HAP-1 (cell line): Measurements from ENCODE around the gene EEFSEC.

Experiments
- DNase-seq, 2 experiments: peaks; one replicate each; pipeline ENCODE4 v3.0.0-alpha.2; 2016 to 2020; ENCODE audit warnings: low spot score in 2 of 2
- H3K27me3 ChIP-seq: fragments of 250-450 bp; sonication (Bioruptor Pico); 2 replicates; pipeline ENCODE4 v1.5.1; 2020; ENCODE audit warnings: low read depth, mild to moderate bottlenecking, moderate library complexity
- H3K36me3 ChIP-seq: fragments of 250-450 bp; sonication (Bioruptor Pico); replicated peaks from 2 replicates; pipeline ENCODE4 v1.5.1; 2020; ENCODE audit warnings: mild to moderate bottlenecking
- H3K4me1 ChIP-seq: fragments of 250-450 bp; sonication (Bioruptor Pico); 2 replicates; pipeline ENCODE4 v1.5.1; 2020; ENCODE audit warnings: mild to moderate bottlenecking
- H3K4me3 ChIP-seq: fragments of 250-450 bp; sonication (Bioruptor Pico); 2 replicates; pipeline ENCODE4 v1.5.1; 2020; ENCODE audit warnings: mild to moderate bottlenecking, moderate library complexity
- H3K9me3 ChIP-seq: fragments of 250-450 bp; sonication (Bioruptor Pico); 2 replicates; pipeline ENCODE4 v1.5.1; 2020; ENCODE audit warnings: mild to moderate bottlenecking, moderate library complexity
- in situ Hi-C: fragments of 300-500 bp; cut with MboI; formaldehyde crosslinking; loops from 3 replicates; pipeline ENCODE4 v1.14.3; 2020; ENCODE audit warnings: low sequenced_read_pairs, inconsistent platforms, mixed read lengths

The EEFSEC gene

DNA sequence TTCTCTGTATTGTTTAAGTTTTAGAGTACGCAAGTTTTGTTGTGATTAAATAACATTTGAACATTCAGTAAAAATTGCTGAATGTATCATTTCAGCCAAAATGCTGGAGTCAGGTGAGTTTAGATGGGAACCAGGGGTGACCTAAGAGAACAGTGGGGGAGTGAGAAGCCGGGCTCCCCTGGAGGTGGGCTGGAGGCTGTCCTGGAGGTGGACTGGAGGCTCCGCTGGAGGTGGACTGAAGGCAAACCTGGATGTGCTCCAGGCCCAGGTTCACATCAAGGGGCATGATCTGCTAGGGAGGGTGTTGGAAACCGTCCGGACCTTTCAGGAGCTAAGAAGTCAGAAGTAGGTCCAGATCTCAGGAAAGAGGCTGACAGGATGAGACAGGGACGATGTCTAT lies 289.7 kb downstream of the EEFSEC start:
- H3K9me3 ChIP-seq: no peaks in the 10 kb centered on the region
- H3K4me1 ChIP-seq: no peaks in the 10 kb centered on the region
- no peak for DNase-seq
- in situ Hi-C loops: no loop called here
- no peak overlapping the region for H3K4me3 ChIP-seq
- H3K36me3 ChIP-seq: no peaks in the 10 kb centered on the region
- H3K27me3 ChIP-seq: no peaks in the 10 kb centered on the region; the same call in none of the 2 replicates

DNA sequence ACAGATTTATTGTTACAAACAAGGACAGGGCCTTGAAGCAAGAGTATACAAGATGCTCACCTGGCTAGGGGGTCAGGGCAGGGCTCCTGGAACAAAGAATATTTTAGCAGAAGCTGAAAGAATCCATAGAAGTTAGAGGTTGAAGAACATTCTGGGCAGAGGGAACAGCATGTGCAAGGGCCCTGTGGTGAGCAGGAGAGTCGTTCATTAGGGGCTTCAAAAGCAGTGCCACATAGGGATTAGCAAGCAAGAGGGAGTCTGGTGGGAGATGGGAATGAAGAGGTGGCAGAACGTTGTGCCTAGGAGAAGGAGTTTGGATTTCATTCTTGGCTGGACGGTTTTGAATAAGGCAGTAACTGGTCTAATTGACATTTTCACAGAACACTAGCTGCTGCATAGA lies 290.5 kb downstream of the EEFSEC start:
- in situ Hi-C loops: no loop called here

DNA sequence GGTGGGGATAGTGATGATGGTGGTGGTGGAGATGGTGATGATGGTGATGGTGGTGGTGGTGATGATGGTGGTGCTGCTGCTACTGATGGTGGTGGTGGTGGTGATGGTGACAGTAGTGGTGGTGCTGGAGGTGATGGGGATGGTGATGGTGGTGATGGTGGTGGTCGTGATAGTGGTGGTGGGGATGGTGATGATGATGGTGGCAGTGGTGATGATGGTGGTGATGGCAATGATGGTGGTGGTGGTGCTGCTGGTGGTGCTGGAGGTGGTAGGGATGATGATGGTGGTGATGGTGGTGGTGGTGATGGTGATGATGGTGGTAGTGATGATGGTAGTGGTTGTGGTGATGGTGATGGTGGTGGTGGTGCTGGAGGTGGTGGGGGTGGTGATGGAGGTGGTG lies 292.1 kb downstream of the EEFSEC start:
- in situ Hi-C loops: no loop called here
- Histone ChIP-seq H3K9me3 (no peaks in the 10 kb centered on the region), H3K36me3 (no peaks in the 10 kb centered on the region), H3K4me1 (no peaks in the 10 kb centered on the region), H3K4me3 (no peak overlapping the region), H3K27me3 (no peaks in the 10 kb centered on the region; the same call in none of the 2 replicates)
- DNase-seq: no peak

More for the DNA sequence above, 290.5 kb downstream of the EEFSEC start:
- Histone ChIP-seq H3K4me1 (no peaks in the 10 kb centered on the region), H3K4me3 (no peak overlapping the region), H3K36me3 (no peaks in the 10 kb centered on the region), H3K9me3 (no peaks in the 10 kb centered on the region), H3K27me3 (no peaks in the 10 kb centered on the region; the same call in none of the 2 replicates)
- DNase-seq: no peak

DNA sequence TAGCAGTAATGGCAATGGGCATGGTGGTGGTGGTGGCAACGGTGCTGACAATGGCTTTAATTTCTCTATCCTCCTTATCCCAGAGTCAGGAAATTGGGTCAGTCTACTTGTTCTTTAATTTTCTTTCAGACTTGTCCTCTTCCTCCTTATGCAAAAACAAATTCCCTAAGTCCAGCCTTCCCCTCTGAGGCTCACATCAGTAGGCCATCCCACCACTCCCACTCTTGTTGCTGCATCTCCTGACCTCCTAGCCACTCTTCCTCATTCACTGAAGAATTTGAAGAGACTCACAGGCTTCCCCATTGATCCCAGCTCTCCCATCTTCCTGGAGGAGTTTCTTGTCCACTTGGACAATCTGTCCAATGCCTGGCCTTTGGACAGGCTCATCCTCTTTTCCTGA lies 293.5 kb downstream of the EEFSEC start:
- Histone ChIP-seq H3K4me1 (no peaks in the 10 kb centered on the region), H3K4me3 (no peak overlapping the region), H3K27me3 (no peaks in the 10 kb centered on the region; the same call in 1 of the 2 replicates), H3K9me3 (no peaks in the 10 kb centered on the region), H3K36me3 (no peaks in the 10 kb centered on the region)
- in situ Hi-C loops: no loop called here
- no peak for DNase-seq

DNA sequence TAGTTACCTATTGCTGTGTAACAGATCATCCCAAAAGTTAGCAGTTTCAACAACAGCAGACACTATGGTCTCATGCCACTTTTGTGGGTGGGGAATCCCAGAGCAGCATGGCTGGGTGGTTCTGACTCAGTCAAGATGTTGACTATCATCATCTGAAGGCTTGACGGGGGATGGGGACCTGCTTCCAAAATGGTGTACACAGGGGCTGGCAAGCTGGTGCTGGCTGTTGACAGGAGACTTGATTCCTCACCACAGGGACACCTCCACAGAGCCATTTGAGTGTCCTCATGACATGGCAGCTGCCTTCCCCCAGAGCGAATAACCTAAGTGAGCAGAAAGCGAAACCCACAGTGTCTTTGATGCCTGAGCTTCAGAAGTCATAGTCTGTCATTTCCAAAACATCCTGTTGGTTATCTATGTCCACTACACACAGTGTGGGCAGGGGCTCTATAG lies 294.3 kb downstream of the EEFSEC start:
- in situ Hi-C loops: no loop called here
- Histone ChIP-seq H3K4me3 (no peak overlapping the region), H3K36me3 (no peaks in the 10 kb centered on the region), H3K27me3 (no peaks in the 10 kb centered on the region; the same call in 1 of the 2 replicates), H3K9me3 (no peaks in the 10 kb centered on the region), H3K4me1 (no peaks in the 10 kb centered on the region)
- DNase-seq: no peak

DNA sequence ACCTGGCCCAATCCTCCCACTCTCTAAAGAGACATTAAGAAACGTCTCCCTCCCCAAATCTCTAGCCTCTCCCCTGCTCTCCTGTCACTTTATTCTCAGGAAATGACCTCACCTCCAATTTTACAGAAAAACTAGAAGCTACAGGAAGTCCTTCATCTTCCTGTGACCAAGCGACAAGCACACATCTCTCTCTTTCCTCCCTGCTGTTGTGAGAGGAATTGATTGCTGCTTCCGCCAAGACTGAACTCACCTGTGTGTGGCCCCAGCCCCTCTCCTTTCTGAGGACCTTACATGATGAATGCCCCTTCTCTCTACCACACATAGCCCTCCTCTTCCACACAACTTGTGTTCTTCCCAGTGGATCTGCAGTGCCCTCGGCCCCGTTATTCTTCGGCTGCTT lies 295.2 kb downstream of the EEFSEC start:
- DNase-seq: no peak
- in situ Hi-C loops: no loop called here
- Histone ChIP-seq H3K9me3 (no peaks in the 10 kb centered on the region), H3K4me3 (no peak overlapping the region), H3K27me3 (no peaks in the 10 kb centered on the region; the same call in 1 of the 2 replicates), H3K36me3 (no peaks in the 10 kb centered on the region), H3K4me1 (no peaks in the 10 kb centered on the region)

DNA sequence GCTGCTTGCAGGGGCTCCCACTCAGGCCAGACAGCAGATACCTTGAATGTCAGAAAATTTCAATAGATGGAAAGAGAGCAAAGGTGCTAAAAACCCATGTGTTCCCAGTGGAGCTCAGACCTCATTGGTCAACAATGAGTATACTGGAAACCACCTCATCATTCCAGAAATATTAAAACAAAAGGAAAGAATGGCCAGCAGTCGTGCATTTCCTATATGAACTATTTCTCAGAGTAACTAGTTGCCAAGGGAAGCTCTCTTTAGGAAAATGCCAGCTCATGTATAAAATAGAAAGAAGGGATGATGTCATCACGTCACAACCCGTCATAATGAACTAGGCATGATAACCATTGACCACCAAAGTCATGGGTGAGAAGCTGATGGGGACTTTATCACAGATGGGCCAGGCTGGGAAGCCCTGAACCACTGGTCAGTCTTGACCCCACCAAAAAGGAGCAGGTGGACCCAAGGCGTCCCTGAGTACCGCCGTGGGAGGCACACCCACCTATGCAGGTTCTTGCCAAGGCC lies 295.9 kb downstream of the EEFSEC start:
- in situ Hi-C loops: no loop called here

DNA sequence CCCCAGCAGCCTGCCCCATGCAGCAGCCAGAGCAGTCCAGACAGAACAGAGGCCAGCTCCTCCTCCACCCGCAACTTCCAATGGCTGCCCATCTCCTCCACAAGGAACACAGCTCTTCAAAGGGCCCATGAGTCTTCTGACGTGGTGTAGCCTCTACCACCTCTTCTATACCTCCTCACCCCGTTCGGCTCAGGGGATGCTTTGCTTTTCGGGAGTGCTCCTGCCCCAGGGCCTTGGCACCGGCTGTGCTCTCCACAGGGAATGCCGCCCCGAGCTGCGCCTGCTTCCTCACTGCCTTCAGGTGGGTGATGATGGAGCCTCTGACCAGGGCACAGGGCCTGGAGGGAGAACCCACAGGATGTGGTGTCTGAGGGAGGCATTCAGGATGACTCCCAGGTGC lies 298.8 kb downstream of the EEFSEC start:
- in situ Hi-C loops: no loop called here

More for the DNA sequence above, 295.9 kb downstream of the EEFSEC start:
- Histone ChIP-seq H3K36me3 (no peaks in the 10 kb centered on the region), H3K4me1 (no peaks in the 10 kb centered on the region), H3K27me3 (no peaks in the 10 kb centered on the region; the same call in 1 of the 2 replicates), H3K4me3 (no peak overlapping the region), H3K9me3 (no peaks in the 10 kb centered on the region)
- no peak for DNase-seq

DNA sequence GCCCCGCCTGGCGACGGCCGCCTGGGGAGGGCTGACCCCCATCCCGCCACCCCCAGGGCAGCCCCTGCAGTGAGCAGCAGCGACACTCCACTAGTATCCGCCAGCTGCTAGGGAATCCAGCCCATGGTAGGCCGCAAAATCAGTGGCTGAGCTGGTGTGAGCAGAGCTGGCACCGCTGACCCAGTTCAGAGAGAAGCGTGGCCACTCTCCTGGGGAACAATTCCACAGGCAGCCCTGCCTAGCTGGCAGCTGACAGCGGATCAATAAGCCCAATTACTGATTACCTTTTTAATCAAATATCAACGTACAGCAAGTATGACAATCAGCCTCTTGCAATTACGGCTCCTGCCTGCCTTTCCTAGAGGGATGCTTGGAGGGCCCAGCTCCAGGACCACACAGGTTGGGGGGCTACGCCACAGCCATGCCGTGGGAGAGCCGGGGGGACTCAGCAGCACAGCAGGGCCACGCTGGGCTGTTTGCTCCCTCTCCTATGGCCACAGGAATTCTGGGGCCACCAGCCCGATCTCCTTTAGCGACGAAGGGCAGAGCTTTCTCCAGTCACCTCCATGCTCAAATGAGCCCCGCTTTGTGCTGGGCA lies 299.5 kb downstream of the EEFSEC start:
- peaks cover 3% of the 10 kb centered on the region; the same call in 1 of the 2 replicates for H3K27me3 ChIP-seq

More for the DNA sequence above, 298.8 kb downstream of the EEFSEC start:
- no peaks in the 10 kb centered on the region for H3K9me3 ChIP-seq
- peaks cover 3% of the 10 kb centered on the region; the same call in 1 of the 2 replicates for H3K27me3 ChIP-seq
- no peaks in the 10 kb centered on the region for H3K4me1 ChIP-seq
- no peak for DNase-seq
- H3K36me3 ChIP-seq: no peaks in the 10 kb centered on the region
- H3K4me3 ChIP-seq: no peak overlapping the region

DNA sequence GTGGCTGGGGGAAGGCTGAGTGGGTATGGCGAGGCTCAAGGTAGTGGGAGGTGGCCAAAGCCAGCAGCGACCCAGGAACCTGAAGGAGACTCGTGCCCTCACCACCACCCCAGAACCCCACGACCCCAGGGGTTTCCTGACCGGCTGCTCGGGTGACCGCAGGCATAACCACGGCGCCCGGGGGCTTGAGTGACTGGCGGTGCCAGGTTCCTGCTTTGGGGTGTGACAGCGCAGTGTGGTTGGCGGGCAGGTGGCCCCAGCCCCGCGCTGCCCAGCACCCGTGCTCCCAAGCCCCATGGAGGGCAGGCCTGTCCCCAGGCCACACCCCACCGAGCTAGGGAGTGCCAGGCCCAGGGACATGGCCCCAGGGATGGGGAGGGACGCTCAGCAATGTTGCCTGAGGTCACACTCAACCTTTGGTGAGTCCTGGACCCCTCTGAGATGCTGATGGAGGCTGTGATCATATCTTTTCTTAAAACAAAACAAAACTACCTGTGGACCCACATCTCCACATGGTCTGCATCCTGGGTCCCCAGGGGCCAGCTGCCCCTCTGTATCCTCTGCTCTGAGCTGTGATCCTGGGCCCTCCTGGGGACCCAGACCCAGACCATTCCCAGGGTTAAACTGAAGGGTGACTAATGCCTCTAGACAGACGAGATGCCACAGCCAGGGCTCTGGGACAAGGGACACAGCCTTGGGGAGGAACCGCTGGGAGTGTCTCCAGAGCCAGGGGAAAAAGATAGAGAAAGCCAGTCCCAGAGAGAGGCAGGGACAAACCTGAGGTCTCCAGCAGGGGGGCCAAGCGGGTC lies 300.4 kb downstream of the EEFSEC start:
- Histone ChIP-seq H3K4me1 (no peaks in the 10 kb centered on the region), H3K36me3 (no peaks in the 10 kb centered on the region), H3K4me3 (no peak overlapping the region), H3K27me3 (peaks cover 3% of the 10 kb centered on the region; the same call in 1 of the 2 replicates), H3K9me3 (no peaks in the 10 kb centered on the region)
- in situ Hi-C loops: no loop called here
- no peak for DNase-seq

More for the DNA sequence above, 299.5 kb downstream of the EEFSEC start:
- in situ Hi-C loops: no loop called here
- Histone ChIP-seq H3K4me1 (no peaks in the 10 kb centered on the region), H3K36me3 (no peaks in the 10 kb centered on the region), H3K9me3 (no peaks in the 10 kb centered on the region), H3K4me3 (no peak overlapping the region)
- DNase-seq: no peak

DNA sequence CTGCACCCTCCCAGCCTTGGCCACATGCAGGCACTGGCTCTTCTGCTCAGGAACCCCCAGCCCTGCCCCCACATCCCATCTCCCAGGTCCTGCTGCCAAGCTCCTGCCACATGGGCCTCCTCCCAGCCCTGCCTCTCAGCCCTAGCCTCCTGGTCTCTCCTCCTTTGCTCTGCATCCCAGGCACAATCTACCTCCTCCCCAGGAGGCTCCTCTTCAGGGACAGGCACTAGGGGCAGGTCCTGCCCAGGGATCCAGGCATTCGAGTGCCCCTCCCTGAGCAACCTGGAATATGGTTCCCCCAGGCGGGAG lies 301.0 kb downstream of the EEFSEC start:
- H3K4me1 ChIP-seq: no peaks in the 10 kb centered on the region
- in situ Hi-C loops: no loop called here
- H3K36me3 ChIP-seq: no peaks in the 10 kb centered on the region
- H3K9me3 ChIP-seq: no peaks in the 10 kb centered on the region
- H3K4me3 ChIP-seq: no peak overlapping the region
- no peak for DNase-seq
- peaks cover 3% of the 10 kb centered on the region; the same call in 1 of the 2 replicates for H3K27me3 ChIP-seq

DNA sequence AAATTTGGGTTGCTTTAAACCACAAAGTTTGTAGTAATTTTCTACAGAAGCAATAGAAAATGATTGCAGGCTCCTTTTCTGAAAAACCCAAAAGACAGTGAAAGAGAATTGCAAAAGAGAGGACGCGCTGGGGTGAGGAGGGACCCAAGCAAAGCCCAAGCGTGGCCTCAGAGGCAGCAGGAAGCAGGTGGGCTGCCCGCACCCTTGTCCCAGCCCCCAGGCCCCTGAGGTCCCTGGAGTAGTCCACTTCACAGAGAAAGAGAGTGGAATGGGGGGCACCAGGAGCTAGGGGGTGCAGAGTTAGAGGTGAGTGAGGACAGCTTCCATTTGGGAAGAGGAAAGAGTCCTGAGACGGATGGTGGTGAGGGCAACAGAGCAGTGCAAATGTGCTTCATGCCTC lies 301.8 kb downstream of the EEFSEC start:
- Histone ChIP-seq H3K4me3 (no peak overlapping the region), H3K4me1 (no peaks in the 10 kb centered on the region), H3K36me3 (no peaks in the 10 kb centered on the region), H3K9me3 (no peaks in the 10 kb centered on the region), H3K27me3 (peaks cover 3% of the 10 kb centered on the region; the same call in 1 of the 2 replicates)
- in situ Hi-C loops: no loop called here
- no peak for DNase-seq

DNA sequence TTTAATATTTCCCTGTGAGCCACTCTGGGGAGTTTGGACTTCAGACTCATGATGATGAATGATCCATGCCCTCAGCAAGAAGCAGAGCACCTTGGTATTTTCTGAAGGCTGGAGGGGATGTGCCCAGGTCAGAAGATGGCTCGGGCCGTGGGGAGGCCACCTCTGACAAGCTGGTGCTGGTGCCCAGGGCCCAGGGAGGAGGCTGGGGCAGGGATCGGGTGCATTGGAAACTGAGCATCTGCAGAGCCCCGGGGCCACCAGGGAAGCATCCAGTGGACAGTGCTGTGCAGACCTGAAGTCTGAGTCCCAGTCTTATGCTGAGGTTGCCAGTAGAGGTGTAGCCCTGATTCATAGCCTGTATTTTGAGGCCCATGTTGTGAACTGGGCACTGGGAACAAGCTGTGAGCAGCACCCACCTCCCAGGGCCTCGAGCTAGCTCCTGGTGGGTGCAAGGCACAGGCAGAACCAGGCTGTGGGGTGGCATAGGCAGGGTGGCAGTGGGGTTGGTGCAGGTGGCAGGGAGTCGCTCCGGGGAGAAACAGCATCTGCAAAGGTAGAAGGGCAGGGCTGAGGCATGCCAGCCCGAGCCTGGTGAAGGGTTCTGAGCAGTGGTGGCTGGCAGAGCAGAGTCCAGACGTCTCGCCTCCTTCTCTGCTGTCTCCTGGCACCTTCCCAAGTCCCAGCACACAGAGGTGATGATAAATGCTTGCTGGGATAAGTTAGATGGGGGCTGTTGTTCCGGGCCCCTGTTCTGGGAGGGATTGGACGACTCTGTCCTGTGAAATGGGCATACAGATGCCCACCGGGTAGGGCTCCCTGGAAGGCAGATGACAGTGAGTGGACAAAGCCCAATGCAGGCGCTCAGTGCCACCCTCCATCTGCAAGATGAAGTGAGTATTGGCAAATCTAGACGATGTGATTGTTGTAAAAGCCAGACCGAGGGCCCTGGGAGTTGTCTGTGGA lies 302.8 kb downstream of the EEFSEC start:
- no peaks in the 10 kb centered on the region for H3K9me3 ChIP-seq
- in situ Hi-C loops: no loop called here
- DNase-seq: no peak
- no peaks in the 10 kb centered on the region for H3K4me1 ChIP-seq
- H3K36me3 ChIP-seq: no peaks in the 10 kb centered on the region
- peaks cover 3% of the 10 kb centered on the region; the same call in 1 of the 2 replicates for H3K27me3 ChIP-seq
- H3K4me3 ChIP-seq: no peak overlapping the region
